AG09309 (cell line): Measurements from ENCODE around the gene EYA4.

Source experiments
- DNase-seq: peaks from one replicate; pipeline ENCODE4 v3.0.0-alpha.2; 2010; ENCODE audit warnings: low read depth
- H3K4me3 ChIP-seq: 2 replicates; pipeline ENCODE4 v1.5.1; 2011; ENCODE audit warnings: mild to moderate bottlenecking, low read depth, low read length, moderate library complexity; ENCODE audit not compliant: control insufficient read depth
- TF ChIP-seq, protein P1 (sequence below): IDR thresholded peaks from 2 replicates; pipeline ENCODE4 v1.5.1; 2011; ENCODE audit warnings: mild to moderate bottlenecking, low read depth, low read length, inconsistent platforms; ENCODE audit not compliant: insufficient read depth, control insufficient read depth; ENCODE audit errors: missing control alignments

Gene EYA4

GRCh38 chr6:133512410-133513016 is 271.4 kb downstream of the EYA4 start:
- H3K4me3 ChIP-seq, result no peak overlapping the region
- DNase-seq, result peak; percentile 4
- TF ChIP-seq, protein P1, sequence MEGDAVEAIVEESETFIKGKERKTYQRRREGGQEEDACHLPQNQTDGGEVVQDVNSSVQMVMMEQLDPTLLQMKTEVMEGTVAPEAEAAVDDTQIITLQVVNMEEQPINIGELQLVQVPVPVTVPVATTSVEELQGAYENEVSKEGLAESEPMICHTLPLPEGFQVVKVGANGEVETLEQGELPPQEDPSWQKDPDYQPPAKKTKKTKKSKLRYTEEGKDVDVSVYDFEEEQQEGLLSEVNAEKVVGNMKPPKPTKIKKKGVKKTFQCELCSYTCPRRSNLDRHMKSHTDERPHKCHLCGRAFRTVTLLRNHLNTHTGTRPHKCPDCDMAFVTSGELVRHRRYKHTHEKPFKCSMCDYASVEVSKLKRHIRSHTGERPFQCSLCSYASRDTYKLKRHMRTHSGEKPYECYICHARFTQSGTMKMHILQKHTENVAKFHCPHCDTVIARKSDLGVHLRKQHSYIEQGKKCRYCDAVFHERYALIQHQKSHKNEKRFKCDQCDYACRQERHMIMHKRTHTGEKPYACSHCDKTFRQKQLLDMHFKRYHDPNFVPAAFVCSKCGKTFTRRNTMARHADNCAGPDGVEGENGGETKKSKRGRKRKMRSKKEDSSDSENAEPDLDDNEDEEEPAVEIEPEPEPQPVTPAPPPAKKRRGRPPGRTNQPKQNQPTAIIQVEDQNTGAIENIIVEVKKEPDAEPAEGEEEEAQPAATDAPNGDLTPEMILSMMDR, result peak; percentile 73

GRCh38 chr6:133523816-133524215 is 282.7 kb downstream of the EYA4 start:
- no peak overlapping the region for H3K4me3 ChIP-seq
- TF ChIP-seq, protein P1, result no peak
- DNase-seq, result no peak

- H3K4me3 ChIP-seq, result no peak overlapping the region
- DNase-seq, result no peak
- TF ChIP-seq, protein P1, result no peak
These were observed 285.3 kb downstream of the EYA4 start for GRCh38 chr6:133526436-133526835.

GRCh38 chr6:133528566-133528965 is 287.4 kb downstream of the EYA4 start:
- TF ChIP-seq, protein P1, result no peak
- DNase-seq, result no peak

GRCh38 chr6:133532908-133533307 is 291.8 kb downstream of the EYA4 start:
- TF ChIP-seq, protein P1, result no peak
- H3K4me3 ChIP-seq, result no peak overlapping the region
- DNase-seq, result no peak

More at GRCh38 chr6:133528566-133528965, 287.4 kb downstream of the EYA4 start:
- H3K4me3 ChIP-seq, result no peak overlapping the region

GRCh38 chr6:133539502-133540259 is 298.5 kb downstream of the EYA4 start:
- no peak overlapping the region for H3K4me3 ChIP-seq
- TF ChIP-seq, protein P1, result no peak
- no peak for DNase-seq
